Astrocyte (in vitro differentiated cells and primary cell): Measurements from ENCODE around the gene ITGB1BP2.

Source experiments
- CTCF ChIP-seq: IDR thresholded peaks from 2 replicates; pipeline ENCODE4 v1.5.1; 2011; ENCODE audit warnings: low read depth, mild to moderate bottlenecking, inconsistent platforms, low read length, moderate library complexity; ENCODE audit not compliant: insufficient read depth
- EZH2 ChIP-seq: IDR thresholded peaks from 2 replicates; pipeline ENCODE4 v1.6.1; 2012; ENCODE audit warnings: mild to moderate bottlenecking, low read length, inconsistent platforms; ENCODE audit not compliant: insufficient read depth

GRCh38 chrX:71296806-71297205 lies 4.7 kb upstream of the ITGB1BP2 start:
- TF ChIP-seq CTCF, result no peak
- no peak for TF ChIP-seq EZH2
